ENCODE data around the gene KCNQ1OT1.

DNA sequence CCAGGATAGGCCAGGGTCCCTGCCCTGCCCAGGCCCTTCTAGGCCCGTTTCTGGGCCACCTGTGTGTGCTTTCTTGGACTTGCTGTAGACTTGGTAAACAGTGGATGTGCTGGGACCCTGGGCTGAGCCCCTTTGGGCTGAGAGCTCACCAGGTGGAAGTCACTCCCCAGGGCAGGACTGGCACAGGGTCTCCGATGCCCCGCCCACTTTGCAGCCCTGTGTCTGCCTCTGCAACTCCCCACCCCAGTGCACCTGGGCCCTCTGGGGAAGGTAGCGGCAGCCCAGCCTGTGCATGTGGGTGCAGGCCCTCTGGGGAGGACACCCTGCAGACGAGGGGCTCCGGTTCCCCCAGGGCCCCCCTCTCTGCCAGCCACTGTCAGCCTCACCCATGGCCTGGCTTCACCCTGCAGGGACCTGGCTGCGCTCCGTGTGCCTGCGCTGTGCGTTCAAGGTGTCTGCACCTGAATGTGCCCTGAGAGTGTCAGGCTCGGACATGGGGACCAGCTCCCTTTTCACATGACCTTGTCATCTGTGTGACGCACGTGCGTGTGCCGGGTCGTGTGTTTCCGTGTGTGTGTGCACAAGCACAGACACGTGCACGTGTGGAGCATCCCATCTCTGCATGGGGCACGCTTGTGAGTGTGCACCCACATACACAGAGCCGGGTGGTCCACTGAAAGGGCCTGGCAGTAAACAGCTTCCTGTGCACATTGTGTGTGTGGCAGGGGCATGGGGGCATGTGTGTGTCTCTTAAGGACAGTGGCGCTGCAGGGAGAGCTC lies 118.5 kb downstream of the KCNQ1OT1 start:
- TF ChIP-seq CTCF (IDR thresholded peaks at IDR 0.05) (no peak), POLR2A (IDR thresholded peaks at IDR 0.05) (no peak), EP300 (IDR thresholded peaks at IDR 0.05) (no peak)
